IPS-NIHi7 (cell line): ENCODE measurements around the gene SLC15A3.
A peak's percentile ranks its signal among the peaks of the same experiment; 100 is the strongest.

Source experiments
- DNase-seq: peaks from one replicate; pipeline ENCODE4 v3.0.0; 2012; ENCODE audit warnings: mixed read lengths; ENCODE audit errors: extremely low spot score

The SLC15A3 gene

GRCh38 chr11:60946601-60947264 lies 5.2 kb downstream of the SLC15A3 start:
- no peak for DNase-seq

GRCh38 chr11:60945295-60945667 lies 6.7 kb downstream of the SLC15A3 start:
- DNase-seq = no peak

- peak; percentile 45 for DNase-seq
Measured at GRCh38 chr11:60944490-60945294, 7.3 kb downstream of the SLC15A3 start.

GRCh38 chr11:60942970-60943565 lies 8.9 kb downstream of the SLC15A3 start:
- DNase-seq = no peak

GRCh38 chr11:60942219-60942618 lies 9.8 kb downstream of the SLC15A3 start:
- DNase-seq = no peak

GRCh38 chr11:60941371-60942119 lies 10.4 kb downstream of the SLC15A3 start:
- no peak for DNase-seq

GRCh38 chr11:60939855-60940254 lies 12.1 kb downstream of the SLC15A3 start:
- DNase-seq = no peak

GRCh38 chr11:60939301-60939700 lies 12.7 kb downstream of the SLC15A3 start:
- no peak for DNase-seq

GRCh38 chr11:60938500-60938899 lies 13.5 kb downstream of the SLC15A3 start:
- DNase-seq = no peak

GRCh38 chr11:60937811-60938210 lies 14.2 kb downstream of the SLC15A3 start:
- DNase-seq = no peak

GRCh38 chr11:60937144-60937527 lies 14.8 kb downstream of the SLC15A3 start:
- DNase-seq = no peak

- DNase-seq = no peak
Measured at GRCh38 chr11:60936467-60937143, 15.4 kb downstream of the SLC15A3 start.

GRCh38 chr11:60935676-60936442 lies 16.1 kb downstream of the SLC15A3 start:
- no peak for DNase-seq

GRCh38 chr11:60934790-60935605 lies 17.0 kb downstream of the SLC15A3 start:
- DNase-seq = no peak

- DNase-seq = no peak
Measured at GRCh38 chr11:60934124-60934789, 17.7 kb downstream of the SLC15A3 start.

GRCh38 chr11:60933416-60934123 lies 18.4 kb downstream of the SLC15A3 start:
- no peak for DNase-seq

- DNase-seq = no peak
Measured at GRCh38 chr11:60932605-60933356, 19.2 kb downstream of the SLC15A3 start.

GRCh38 chr11:60931917-60932316 lies 20.1 kb downstream of the SLC15A3 start:
- DNase-seq = no peak
